ENCODE results near the gene TMEM164.

DNA sequence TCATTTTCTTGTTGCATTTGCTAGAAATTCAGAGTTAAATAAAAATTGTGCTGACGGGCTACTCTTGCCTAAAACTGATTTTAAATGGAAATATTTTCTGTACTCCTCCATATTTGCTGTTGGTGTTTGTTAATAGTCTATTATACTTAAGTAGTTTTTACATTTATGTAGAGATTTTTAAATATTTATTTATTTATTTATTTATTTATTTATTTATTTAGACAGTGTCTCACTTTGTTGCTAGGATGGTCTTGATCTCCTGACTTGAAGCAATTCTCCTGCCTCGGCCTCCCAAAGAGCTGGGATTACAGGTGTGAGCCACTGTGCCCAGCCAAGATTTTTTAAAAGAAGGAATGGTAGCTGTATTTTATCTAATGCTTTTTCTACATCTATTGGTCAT, 68.1 kb downstream of the TMEM164 start:
- TF ChIP-seq, protein P1, sequence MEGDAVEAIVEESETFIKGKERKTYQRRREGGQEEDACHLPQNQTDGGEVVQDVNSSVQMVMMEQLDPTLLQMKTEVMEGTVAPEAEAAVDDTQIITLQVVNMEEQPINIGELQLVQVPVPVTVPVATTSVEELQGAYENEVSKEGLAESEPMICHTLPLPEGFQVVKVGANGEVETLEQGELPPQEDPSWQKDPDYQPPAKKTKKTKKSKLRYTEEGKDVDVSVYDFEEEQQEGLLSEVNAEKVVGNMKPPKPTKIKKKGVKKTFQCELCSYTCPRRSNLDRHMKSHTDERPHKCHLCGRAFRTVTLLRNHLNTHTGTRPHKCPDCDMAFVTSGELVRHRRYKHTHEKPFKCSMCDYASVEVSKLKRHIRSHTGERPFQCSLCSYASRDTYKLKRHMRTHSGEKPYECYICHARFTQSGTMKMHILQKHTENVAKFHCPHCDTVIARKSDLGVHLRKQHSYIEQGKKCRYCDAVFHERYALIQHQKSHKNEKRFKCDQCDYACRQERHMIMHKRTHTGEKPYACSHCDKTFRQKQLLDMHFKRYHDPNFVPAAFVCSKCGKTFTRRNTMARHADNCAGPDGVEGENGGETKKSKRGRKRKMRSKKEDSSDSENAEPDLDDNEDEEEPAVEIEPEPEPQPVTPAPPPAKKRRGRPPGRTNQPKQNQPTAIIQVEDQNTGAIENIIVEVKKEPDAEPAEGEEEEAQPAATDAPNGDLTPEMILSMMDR (IDR thresholded peaks at IDR 0.05) = no peak
- TF ChIP-seq POLR2A (IDR thresholded peaks at IDR 0.05) = no peak

Measured in heart left ventricle (tissue), 13 donors.